Right ventricle myocardium inferior (tissue), 1 donor: ENCODE results near the gene EVL. TPM values are rescaled to one million over a fixed set of nuclear protein-coding genes. Genes with fewer than 3 reads are reported as not detected.
"Not testable (repeated sequence)": the region's sequence is repeated elsewhere in the genome, so short reads cannot be mapped to it uniquely, and the experiment has no call there.

Source experiments
- ATAC-seq: fragments of 200-7000 bp; cut with Tn5 transposase; one replicate; pipeline ENCODE4 v1.9.1; 2020; ENCODE audit warnings: mild to moderate bottlenecking, moderate library complexity
- DNase-seq: peaks from one replicate; pipeline ENCODE4 v3.0.0; 2021; ENCODE audit errors: missing footprints
- intact Hi-C: fragments of 100-400 bp; cut with DNase I; formaldehyde crosslinking; loops from one replicate; pipeline ENCODE4 v1.11.0; 2022
- long read RNA-seq: library from polyadenylated mRNA; unstranded; transcript quantifications from one replicate; pipeline ENCODE4 v2.0.0, GENCODE V29; 2021
- total RNA-seq: library from RNA; stranded (reverse); fragmentation: NEBNext Ultra II Directional; extraction: Animal tissue kit (Norgen Biotek cat#: 25700); gene quantifications from one replicate; pipeline ENCODE4 v1.2.1, GENCODE V29; 2021
- donor health status: DM: no; HTN: yes; CAD: no; lungs with severe emphysema.

Gene EVL, protein sequence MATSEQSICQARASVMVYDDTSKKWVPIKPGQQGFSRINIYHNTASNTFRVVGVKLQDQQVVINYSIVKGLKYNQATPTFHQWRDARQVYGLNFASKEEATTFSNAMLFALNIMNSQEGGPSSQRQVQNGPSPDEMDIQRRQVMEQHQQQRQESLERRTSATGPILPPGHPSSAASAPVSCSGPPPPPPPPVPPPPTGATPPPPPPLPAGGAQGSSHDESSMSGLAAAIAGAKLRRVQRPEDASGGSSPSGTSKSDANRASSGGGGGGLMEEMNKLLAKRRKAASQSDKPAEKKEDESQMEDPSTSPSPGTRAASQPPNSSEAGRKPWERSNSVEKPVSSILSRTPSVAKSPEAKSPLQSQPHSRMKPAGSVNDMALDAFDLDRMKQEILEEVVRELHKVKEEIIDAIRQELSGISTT
- 41.8 TPM for total RNA-seq
- long read RNA-seq, transcript EVL-202 (14 exons, 2,353 nt), result major isoform, 11 of 15 reads
- long read RNA-seq, partial matches to known transcripts, result 2 of 15 reads
- long read RNA-seq, other reads (novel, unspliced or antisense), result 1 of 15 reads

DNA sequence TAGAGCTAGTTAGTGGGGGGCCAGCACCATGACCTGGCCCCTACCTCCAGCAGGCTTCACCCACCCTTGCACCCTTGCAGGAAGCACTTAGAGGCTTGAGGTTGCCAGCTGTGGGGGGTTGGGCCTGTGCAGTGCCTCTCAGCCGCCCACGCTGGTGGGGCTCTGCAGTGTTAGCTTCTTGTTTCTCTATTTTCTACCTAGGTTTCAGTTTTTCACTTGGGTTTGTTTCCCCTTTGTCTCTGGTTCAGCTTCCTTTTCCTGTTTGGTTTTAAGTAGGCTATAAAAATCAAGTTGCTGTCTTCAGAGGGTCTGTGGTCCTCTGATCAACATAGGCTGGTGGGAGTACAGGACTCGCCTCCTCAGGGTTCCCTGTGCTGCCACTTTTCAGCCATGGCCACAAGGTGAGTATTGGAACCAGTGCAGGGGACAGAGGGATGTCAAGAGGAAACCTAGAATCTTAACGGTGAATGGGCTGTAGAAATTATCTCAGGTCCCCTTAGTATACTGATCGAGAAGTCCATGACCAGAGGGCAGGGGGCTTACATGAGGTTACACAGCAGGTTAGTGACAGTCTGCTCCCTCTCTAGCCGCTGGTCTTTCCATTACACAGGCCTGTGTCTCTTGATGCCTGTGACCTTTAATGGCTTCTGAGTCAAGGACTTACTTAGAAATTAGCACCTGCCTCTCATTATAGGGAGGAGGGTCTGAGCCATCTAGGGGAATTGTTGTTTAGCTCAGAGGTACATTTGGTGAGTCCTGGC is at the start of gene EVL:
EVL (plus strand) TSS at position 312 of the 761 bp plus-strand sequence; CDS start at position 391, 79 bp downstream.
- DNase-seq (peak; percentile 72), ATAC-seq (peak; percentile 29)
- intact Hi-C loops, result loop anchor here (5.0 kb wide), 1 partner anchor 42 kb away; no protein-coding TSS in a partner anchor

DNA sequence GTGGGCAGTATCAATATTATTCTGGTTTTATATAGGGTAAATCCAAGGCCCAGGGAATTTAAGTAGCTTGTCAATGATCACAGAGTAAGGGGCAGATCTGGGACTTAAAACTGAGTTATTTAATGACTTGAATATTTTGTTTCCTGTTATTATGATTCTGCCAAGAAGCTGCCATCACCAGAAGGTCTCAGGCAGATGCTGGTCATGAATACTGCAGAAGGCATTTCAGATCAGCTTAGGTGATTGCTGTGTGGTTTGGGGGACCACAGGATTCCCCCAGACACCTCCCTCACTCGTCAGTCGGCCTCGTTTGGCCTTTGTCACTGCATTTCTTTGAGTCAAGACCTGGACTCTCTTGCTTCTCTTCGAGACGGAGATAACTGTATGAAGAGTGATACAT is 47.7 kb upstream of the EVL start:
- intact Hi-C loops, result no loop called here
- ATAC-seq, result no peak
- no peak for DNase-seq

- no peak for DNase-seq
- no peak for ATAC-seq
- intact Hi-C loops, result no loop called here
Measured at GRCh38 chr14:100018054-100018453, 47.2 kb upstream of the EVL start.

DNA sequence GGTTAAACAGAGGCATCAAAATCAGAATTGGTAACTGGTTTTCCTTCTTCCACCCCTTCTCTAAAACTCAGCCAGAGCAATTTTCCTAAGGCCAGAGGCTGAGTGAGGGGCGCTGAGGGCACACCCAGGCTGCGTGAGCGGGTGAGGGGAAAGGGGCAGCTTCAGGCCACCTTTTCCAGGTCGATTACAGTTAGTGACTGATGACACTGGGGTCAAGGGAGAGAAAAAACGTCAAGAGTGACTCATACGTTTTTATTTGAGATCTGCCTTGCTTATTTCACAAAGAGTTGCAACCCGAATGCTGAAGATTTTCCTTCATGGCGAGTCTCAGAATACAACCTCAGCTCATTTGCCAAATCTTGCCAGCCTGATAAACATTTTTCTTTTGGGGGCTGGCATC is 46.7 kb upstream of the EVL start:
- intact Hi-C loops, result no loop called here
- DNase-seq, result no peak
- no peak for ATAC-seq

DNA sequence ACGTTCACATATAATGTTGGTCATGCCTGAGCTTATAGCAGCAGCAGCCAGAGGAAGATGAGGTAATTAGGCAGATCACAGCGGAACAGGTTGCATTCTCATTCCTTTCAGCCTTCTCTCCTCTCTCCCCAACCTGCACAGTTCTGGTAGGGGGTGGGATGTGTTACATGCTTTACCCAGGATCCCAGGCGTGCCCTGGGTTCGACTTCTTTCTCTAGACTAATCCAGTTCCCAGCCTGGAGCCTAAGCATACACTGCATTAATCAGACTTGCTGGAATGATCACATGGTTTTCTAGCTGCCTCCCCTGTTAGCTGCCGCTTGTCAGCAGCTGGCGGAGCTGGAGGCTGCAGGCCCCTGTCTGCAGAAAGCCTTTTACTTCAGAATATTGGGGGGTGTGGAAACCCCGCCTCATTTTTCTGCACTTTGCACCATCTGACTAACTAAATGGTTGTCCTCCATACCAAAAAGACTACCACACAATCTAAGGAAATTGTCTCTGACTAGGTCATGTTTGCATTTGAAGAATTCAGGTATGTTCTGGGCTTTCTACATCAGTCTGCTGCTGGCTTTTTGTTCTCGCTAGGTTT is 46.0 kb upstream of the EVL start:
- intact Hi-C loops, result no loop called here
- DNase-seq (no peak), ATAC-seq (peak; percentile 65)

GRCh38 chr14:100020629-100021028 is 44.6 kb upstream of the EVL start:
- ATAC-seq (no peak), DNase-seq (no peak)
- intact Hi-C loops, result no loop called here

DNA sequence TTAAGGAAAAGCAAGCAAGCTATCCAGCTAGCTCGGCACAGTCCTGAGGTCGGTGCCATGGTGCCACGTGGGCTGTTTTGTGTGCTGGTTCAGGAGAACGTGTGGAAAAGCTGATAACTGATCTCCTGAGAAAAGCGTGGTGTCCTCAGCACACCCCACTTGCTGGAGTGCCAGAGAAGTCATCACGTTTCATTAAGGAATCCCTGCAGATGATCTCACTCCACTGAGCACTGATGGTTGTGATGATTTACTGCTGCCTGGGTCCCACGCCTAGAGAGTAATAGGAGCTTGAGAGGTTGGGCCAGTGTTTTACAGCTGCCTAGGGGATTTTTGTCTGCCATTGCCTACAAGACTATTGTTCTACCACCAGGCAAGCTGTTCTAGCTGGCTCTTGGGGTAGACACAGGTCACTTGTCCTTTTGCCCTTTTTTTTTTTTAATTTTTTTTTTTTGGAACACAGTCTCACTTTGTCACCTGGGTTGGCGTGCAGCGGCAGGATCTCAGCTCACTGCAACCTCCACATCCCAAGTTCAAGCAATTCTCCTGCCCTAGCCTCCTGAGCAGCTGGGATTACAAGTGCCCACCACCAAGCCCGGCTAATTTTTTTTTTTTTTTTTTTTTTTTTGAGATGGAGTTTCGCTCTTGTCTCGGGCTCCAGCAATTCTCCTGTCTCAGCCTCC is 42.3 kb upstream of the EVL start:
- intact Hi-C loops, result no loop called here
- DNase-seq, result no peak
- ATAC-seq, result peak; percentile 77

- intact Hi-C loops, result no loop called here
- DNase-seq (no peak), ATAC-seq (peak; percentile 37)
Measured at GRCh38 chr14:100025111-100025510, 40.1 kb upstream of the EVL start.

DNA sequence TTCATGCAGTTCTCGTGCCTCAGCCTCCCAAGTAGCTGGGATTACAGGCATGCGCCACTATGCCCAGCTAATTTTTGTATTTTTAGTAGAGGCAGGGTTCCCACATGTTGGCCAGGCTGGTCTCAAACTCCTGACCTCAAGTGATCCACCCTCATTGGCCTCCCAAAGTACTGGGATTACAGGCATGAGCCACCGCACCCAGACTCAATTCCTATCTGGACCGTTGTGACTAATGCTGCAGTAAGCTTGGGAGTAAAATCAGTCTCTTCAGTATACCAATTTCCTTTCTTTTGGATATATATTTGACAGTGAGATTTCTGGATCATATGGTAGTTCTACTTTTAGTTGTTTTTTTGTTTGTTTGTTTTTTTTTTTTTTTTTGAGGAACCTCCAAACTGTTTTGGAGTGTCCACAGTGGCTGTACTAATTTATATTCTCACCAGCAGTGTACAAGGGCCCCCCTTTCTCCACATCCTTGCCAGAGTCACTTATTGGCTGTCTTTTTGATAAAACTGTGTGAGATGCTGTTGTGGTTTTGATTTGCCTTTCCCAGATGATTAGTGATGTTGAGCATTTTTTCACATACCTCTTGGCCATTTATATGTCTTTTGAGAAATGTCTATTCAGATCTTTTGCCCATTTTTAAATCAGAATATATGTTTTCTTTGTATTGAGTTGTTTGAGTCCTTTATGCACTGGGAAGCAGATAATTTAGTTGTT is 37.3 kb upstream of the EVL start:
- intact Hi-C loops, result no loop called here
- DNase-seq (no peak), ATAC-seq (no peak)

DNA sequence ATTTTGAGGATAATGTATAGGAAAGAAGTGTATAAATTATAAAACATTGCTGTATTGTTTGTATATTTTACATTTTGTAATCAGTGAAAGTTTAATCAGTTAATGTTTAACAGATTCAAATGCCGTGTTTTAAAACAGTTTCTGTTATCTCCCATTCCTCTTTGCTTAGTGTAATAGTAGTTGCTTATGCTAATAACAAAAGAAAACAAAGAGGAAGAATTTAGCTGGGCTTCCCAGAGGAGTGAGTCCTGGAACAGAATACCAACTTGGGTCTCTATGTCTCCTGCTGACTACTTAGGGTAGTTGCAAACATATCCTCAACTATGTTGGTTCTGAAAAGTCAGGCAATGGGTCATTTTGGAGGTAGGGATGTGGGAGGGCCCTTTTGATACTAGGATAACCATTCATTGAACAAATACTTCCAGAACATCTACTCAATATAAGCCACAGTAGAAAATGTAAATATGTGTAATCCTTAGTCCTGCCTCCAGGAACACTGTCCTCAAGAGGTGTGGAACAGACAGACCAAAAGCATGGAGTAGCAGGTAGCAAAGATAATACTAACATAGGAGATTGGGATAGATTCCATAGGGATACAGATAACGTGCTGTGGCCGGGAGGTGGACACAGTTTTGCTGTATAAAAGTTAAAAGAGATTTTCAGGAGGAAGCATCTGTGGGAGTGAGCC is 36.1 kb upstream of the EVL start:
- DNase-seq (no peak), ATAC-seq (no peak)
- intact Hi-C loops, result no loop called here

DNA sequence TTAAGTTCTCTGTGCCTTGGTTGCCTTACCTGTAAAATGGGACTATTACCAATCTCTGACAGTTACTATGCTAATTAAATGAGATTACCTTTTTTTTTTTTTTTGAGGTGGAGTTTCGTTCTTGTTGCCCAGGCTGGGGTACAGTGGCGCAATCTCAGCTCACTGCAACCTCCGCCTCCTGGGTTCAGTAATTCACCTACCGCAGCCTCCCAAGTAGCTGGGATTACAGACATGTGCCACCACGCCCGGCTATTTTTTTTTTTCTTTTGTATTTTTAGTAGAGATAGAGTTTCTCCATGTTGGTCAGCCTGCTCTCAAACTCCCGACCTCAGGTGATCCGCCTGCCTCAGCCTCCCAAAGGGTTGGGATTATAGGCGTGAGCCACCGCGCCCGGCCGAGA is 35.2 kb upstream of the EVL start:
- ATAC-seq, intact Hi-C loops, DNase-seq: not testable (repeated sequence)

DNA sequence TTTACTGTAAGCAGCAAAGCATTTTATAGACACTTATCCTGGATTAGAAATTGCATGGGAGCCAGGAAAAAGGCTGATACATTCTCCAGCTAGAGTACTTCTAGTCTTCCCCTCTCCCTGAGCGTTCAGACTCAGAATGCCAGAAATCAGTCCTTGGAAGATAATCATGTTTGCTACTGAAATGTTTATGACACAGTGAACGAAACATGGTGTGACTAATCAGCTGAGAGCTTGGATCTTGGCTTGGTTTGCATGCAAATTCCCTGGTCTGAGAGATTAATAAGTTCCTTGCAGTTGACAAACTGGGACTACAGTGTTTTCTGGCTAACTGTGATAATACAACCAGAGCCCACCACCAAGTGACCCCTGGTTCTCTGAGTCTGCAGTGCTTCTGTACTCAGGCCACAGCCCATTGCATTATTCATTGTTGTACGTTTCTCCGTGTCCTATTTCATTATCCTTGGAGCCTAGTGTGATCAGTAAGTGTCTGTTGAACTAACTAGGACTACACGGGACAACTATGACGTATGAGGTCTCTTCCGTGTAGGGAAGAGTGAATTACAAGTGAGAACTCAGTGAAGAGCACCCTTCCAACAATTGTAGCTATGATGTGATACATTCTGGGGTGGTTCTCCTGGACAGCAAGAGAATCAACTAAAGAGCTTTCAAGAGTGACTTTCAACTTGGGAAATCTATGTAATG is 34.6 kb upstream of the EVL start:
- DNase-seq (no peak), ATAC-seq (peak; percentile 73)
- intact Hi-C loops, result no loop called here

- intact Hi-C loops, result no loop called here
- DNase-seq (no peak), ATAC-seq (peak; percentile 77)
Measured at GRCh38 chr14:100031506-100032281, 33.5 kb upstream of the EVL start.

- intact Hi-C loops, result no loop called here
- DNase-seq (no peak), ATAC-seq (no peak)
Measured at GRCh38 chr14:100032738-100033137, 32.5 kb upstream of the EVL start.

DNA sequence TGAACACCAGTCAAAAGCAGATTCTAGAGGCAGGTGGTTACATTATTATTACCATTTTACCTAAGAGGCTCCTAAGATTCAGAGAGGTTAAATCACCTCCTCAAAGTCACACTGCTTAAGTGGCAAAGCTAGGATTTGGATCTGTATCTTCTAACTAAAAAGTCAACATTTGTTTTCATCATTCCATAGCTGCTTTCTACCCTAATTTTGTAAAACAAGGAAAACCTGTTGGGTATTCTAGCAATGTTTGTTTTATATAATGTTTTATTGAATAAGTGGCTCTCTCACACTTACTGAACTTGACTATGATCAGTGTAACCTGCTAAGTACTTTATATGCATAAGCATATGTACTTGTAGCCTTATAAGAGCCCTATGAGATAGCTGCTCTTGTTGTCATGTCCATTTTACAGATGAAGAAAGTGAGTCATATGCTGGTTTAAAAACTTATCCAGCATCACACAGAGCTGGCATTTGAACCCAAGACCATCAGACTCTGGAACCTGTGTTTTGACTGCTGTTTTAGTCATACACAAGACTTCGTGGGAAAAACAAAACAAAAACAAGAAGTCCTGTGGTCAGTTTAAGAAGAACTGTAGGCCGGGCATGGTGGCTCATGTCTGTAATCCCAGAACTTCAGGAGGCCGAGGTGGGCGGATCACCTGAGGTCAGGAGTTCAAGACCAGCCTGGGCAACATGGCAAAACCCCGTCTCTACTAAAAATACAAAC is 31.7 kb upstream of the EVL start:
- intact Hi-C loops, result no loop called here
- DNase-seq (no peak), ATAC-seq (no peak)

- ATAC-seq (no peak), DNase-seq (no peak)
- intact Hi-C loops, result no loop called here
Measured at GRCh38 chr14:100034468-100034867, 30.8 kb upstream of the EVL start.
